Measurements from ENCODE around the gene DUS1L. TPM values are rescaled to one million over a fixed set of nuclear protein-coding genes. Genes with fewer than 3 reads are reported as not detected.

DUS1L gene
- total RNA-seq, 1 experiment from 2014 or later = 132 TPM

DNA sequence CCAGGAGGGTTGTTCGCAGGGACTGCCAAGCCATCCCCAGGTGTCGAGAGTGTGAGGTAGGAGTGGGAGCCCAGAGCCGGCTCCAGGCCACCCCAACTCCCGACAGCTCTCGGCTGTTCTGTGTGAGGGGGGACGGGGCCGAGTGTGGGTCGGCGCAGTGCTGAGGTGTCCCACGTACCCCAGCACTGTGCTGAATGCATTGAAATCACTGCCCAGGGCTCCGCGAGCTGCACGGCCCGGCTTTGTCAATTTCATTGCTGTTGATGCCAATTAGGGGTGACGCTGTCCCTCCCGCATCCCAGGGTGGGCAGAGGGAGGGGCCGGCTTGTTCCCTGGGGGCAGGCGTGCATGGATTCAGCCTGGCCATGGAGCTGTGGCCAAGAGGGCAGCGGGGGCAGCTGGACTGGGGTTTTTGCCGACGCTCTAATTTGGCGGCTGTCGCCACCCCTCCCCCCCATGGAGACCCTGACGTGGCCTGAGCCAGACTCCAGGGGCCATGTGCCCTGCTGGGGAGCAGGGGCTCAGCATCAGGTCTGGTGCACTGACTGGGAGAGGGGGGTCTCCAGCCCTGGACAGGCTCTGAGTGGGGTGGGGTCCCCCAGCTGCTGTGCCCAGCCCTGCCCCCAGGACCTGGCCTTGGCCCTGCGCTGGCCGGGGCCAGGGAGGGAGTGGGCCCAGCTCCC, 57.2 kb downstream of the DUS1L start:
- TF ChIP-seq, protein P1, sequence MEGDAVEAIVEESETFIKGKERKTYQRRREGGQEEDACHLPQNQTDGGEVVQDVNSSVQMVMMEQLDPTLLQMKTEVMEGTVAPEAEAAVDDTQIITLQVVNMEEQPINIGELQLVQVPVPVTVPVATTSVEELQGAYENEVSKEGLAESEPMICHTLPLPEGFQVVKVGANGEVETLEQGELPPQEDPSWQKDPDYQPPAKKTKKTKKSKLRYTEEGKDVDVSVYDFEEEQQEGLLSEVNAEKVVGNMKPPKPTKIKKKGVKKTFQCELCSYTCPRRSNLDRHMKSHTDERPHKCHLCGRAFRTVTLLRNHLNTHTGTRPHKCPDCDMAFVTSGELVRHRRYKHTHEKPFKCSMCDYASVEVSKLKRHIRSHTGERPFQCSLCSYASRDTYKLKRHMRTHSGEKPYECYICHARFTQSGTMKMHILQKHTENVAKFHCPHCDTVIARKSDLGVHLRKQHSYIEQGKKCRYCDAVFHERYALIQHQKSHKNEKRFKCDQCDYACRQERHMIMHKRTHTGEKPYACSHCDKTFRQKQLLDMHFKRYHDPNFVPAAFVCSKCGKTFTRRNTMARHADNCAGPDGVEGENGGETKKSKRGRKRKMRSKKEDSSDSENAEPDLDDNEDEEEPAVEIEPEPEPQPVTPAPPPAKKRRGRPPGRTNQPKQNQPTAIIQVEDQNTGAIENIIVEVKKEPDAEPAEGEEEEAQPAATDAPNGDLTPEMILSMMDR (IDR thresholded peaks at IDR 0.05; ENCODE audit: unreplicated experiment) = no peak
- no peaks in the 10 kb centered on the region for H3K4me1 Mint-ChIP-seq (ENCODE audit: low read depth, unreplicated experiment)
- no peak overlapping the region for H3K27ac Mint-ChIP-seq (ENCODE audit: unreplicated experiment)
- H3K9me3 Mint-ChIP-seq (ENCODE audit: low read depth, unreplicated experiment) = no peaks in the 10 kb centered on the region
- no peaks in the 10 kb centered on the region for H3K27me3 Mint-ChIP-seq (ENCODE audit: unreplicated experiment)
- H3K4me3 Mint-ChIP-seq (ENCODE audit: low read depth, unreplicated experiment) = no peak overlapping the region
- no TSS peak for BruUV-seq (replicated peaks)
- intact Hi-C loops (cut with micrococcal nuclease; ENCODE audit: unreplicated experiment) = no loop called here
- peaks cover 17% of the 10 kb centered on the region for H3K36me3 Mint-ChIP-seq (ENCODE audit: insufficient read depth, unreplicated experiment)
- CTCF ChIA-PET = interaction anchor here (0.6 kb wide), 1 partner anchor 15 kb away, joined by 5 read pairs; the partner anchor contains the start of genes CENPX and LRRC45
- DNase-seq = no peak

Other genes with a start within 250 kb of the DUS1L start
- gene MCRIP1, start 232.5 kb downstream of the DUS1L start, total RNA-seq (2022) = 37.3 and 38.5 TPM in 2 replicates
- gene PPP1R27, start 230.8 kb downstream of the DUS1L start, total RNA-seq (2022) = not detected in 2 replicates
- 750 and 777 TPM in 2 replicates for gene P4HB, start 205.3 kb downstream of the DUS1L start, total RNA-seq (2022)
- gene ARHGDIA, start 194.5 kb downstream of the DUS1L start, total RNA-seq (2022) = 273 and 288 TPM in 2 replicates
- gene ALYREF, start 174.2 kb downstream of the DUS1L start, total RNA-seq (2022) = 118 and 122 TPM in 2 replicates
- gene ANAPC11, start 174.1 kb downstream of the DUS1L start, total RNA-seq (2022) = 110 and 113 TPM in 2 replicates
- gene NPB, start 163.6 kb downstream of the DUS1L start, total RNA-seq (2022) = 0.27 and 0.47 TPM in 2 replicates
- 58.4 and 60.9 TPM in 2 replicates for gene PCYT2, start 154.4 kb downstream of the DUS1L start, total RNA-seq (2022)
- gene SIRT7, start 147.6 kb downstream of the DUS1L start, total RNA-seq (2022) = 50.3 and 56.0 TPM in 2 replicates
- 36.1 and 37.9 TPM in 2 replicates for gene MAFG, start 138.1 kb downstream of the DUS1L start, total RNA-seq (2022)
- gene PYCR1, start 128.5 kb downstream of the DUS1L start, total RNA-seq (2022) = 102 and 105 TPM in 2 replicates
- not detected in 2 replicates for gene MYADML2, start 118.6 kb downstream of the DUS1L start, total RNA-seq (2022)
- not detected in 2 replicates for gene NOTUM, start 104.6 kb downstream of the DUS1L start, total RNA-seq (2022)
- 37.7 and 43.5 TPM in 2 replicates for gene ASPSCR1, start 88.2 kb downstream of the DUS1L start, total RNA-seq (2022)
- 84.4 and 86.9 TPM in 2 replicates for gene CENPX, start 42.9 kb downstream of the DUS1L start, total RNA-seq (2022)
- 31.2 and 32.6 TPM in 2 replicates for gene LRRC45, start 42.5 kb downstream of the DUS1L start, total RNA-seq (2022)
- 8.0 and 9.3 TPM in 2 replicates for gene RAC3, start 34.1 kb downstream of the DUS1L start, total RNA-seq (2022)
- 87.8 and 95.3 TPM in 2 replicates for gene DCXR, start 28.1 kb downstream of the DUS1L start, total RNA-seq (2022)
- gene RFNG, start 14.0 kb downstream of the DUS1L start, total RNA-seq (2022) = 26.4 and 33.5 TPM in 2 replicates
- 114 and 115 TPM in 2 replicates for gene GPS1, start 13.9 kb downstream of the DUS1L start, total RNA-seq (2022)
- gene FASN, start 32.4 kb upstream of the DUS1L start, total RNA-seq (2022) = 346 and 372 TPM in 2 replicates
- 69.9 and 76.8 TPM in 2 replicates for gene CCDC57, start 147.0 kb upstream of the DUS1L start, total RNA-seq (2022)
- gene SLC16A3, start 163.2 kb upstream of the DUS1L start, total RNA-seq (2022) = 44.7 and 47.2 TPM in 2 replicates
- 157 and 160 TPM in 2 replicates for gene CSNK1D, start 207.9 kb upstream of the DUS1L start, total RNA-seq (2022)

All from Calu3 (cell line).